Activated CD8-positive, alpha-beta memory T cell treated with anti-CD3 and anti-CD28 coated beads, Interleukin-2, amount 50 U/mL, for 4 hours (primary cell): ENCODE measurements around the gene XAB2.
"Not testable (repeated sequence)": the region's sequence is repeated elsewhere in the genome, so short reads cannot be mapped to it uniquely, and the experiment has no call there.

Experiments
- DNase-seq: peaks from one replicate; pipeline ENCODE4 v3.0.0-alpha.2; 2020

The XAB2 gene

GRCh38 chr19:7611541-7612279 lies 17.6 kb downstream of the XAB2 start:
- no peak for DNase-seq

GRCh38 chr19:7610491-7611240 lies 18.7 kb downstream of the XAB2 start:
- DNase-seq = no peak

- no peak for DNase-seq
These were observed 21.3 kb downstream of the XAB2 start for GRCh38 chr19:7607874-7608560.

GRCh38 chr19:7607212-7607873 lies 22.0 kb downstream of the XAB2 start:
- no peak for DNase-seq

- no peak for DNase-seq
These were observed 23.1 kb downstream of the XAB2 start for GRCh38 chr19:7606289-7606688.

- DNase-seq = no peak
These were observed 23.7 kb downstream of the XAB2 start for GRCh38 chr19:7605490-7606222.

GRCh38 chr19:7603919-7604318 lies 25.4 kb downstream of the XAB2 start:
- DNase-seq = no peak

GRCh38 chr19:7602935-7603497 lies 26.3 kb downstream of the XAB2 start:
- no peak for DNase-seq

- DNase-seq = no peak
These were observed 27.0 kb downstream of the XAB2 start for GRCh38 chr19:7602240-7602934.

GRCh38 chr19:7600721-7601120 lies 28.6 kb downstream of the XAB2 start:
- no peak for DNase-seq

GRCh38 chr19:7598180-7598579 lies 31.2 kb downstream of the XAB2 start:
- DNase-seq = no peak

- DNase-seq = no peak
These were observed 31.7 kb downstream of the XAB2 start for GRCh38 chr19:7597689-7598088.

GRCh38 chr19:7596211-7596937 lies 33.0 kb downstream of the XAB2 start:
- DNase-seq = no peak

- DNase-seq = peak; percentile 51
These were observed 33.7 kb downstream of the XAB2 start, which contains the start of gene CAMSAP3 for GRCh38 chr19:7595466-7596133. Gene CAMSAP3, plus strand, starts transcription at chr19:7595863. Its CDS starts 140 bp downstream, at chr19:7596003.

GRCh38 chr19:7590256-7590655 lies 39.1 kb downstream of the XAB2 start:
- no peak for DNase-seq

GRCh38 chr19:7589822-7590221 lies 39.5 kb downstream of the XAB2 start:
- no peak for DNase-seq

- no peak for DNase-seq
These were observed 46.9 kb downstream of the XAB2 start for GRCh38 chr19:7582446-7582845.

GRCh38 chr19:7579182-7579581 lies 50.2 kb downstream of the XAB2 start:
- no peak for DNase-seq

GRCh38 chr19:7578127-7578526 lies 51.2 kb downstream of the XAB2 start:
- no peak for DNase-seq

GRCh38 chr19:7577422-7577821 lies 51.9 kb downstream of the XAB2 start:
- not testable (repeated sequence) for DNase-seq
